ENCODE data around the gene TMCC3.

DNA sequence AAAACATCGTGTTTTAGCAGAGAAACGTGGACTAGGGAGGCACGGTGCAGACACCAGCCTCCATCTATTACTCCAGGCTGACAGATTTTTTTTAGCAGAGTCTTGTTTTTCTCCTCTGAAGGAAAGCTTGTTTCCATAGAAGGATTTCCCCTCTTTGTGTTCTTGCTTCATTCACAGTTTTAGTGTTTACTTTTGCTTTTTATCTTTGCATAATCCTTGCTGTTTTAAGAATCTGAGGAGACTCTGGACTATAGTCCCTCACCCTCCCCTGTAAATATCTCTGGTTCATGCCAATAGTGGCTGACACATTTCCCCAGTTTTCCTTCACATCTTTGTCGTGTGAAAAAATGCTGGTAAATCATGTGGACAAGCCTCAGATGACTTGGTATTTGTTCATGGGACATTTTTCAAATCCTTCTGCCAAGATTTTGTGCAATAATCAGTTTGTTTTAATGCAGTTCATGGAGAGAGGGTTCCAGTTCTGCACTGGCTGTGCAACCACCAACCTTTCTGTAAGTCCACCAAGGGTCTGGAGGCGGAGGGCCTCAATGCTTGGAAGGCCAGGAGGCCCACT is 39.9 kb upstream of the TMCC3 start:
- TF ChIP-seq, protein P1, sequence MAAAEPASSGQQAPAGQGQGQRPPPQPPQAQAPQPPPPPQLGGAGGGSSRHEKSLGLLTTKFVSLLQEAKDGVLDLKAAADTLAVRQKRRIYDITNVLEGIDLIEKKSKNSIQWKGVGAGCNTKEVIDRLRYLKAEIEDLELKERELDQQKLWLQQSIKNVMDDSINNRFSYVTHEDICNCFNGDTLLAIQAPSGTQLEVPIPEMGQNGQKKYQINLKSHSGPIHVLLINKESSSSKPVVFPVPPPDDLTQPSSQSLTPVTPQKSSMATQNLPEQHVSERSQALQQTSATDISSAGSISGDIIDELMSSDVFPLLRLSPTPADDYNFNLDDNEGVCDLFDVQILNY (CRISPR knock-in tag; IDR thresholded peaks at IDR 0.05): no peak
- TF ChIP-seq, protein P2, sequence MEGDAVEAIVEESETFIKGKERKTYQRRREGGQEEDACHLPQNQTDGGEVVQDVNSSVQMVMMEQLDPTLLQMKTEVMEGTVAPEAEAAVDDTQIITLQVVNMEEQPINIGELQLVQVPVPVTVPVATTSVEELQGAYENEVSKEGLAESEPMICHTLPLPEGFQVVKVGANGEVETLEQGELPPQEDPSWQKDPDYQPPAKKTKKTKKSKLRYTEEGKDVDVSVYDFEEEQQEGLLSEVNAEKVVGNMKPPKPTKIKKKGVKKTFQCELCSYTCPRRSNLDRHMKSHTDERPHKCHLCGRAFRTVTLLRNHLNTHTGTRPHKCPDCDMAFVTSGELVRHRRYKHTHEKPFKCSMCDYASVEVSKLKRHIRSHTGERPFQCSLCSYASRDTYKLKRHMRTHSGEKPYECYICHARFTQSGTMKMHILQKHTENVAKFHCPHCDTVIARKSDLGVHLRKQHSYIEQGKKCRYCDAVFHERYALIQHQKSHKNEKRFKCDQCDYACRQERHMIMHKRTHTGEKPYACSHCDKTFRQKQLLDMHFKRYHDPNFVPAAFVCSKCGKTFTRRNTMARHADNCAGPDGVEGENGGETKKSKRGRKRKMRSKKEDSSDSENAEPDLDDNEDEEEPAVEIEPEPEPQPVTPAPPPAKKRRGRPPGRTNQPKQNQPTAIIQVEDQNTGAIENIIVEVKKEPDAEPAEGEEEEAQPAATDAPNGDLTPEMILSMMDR (IDR thresholded peaks at IDR 0.05): no peak
